NK-92 treated with Interleukin-12 subunit alpha and Interleukin-12 subunit beta, amount 100 ng/mL, for 24 hours (cell line): ENCODE measurements around the gene ZNF775.

Source experiments
- DNase-seq: peaks from one replicate; lab custom pipeline; 2025; lab: John Stamatoyannopoulos, UW

Gene ZNF775

GRCh38 chr7:150412518-150413488 is 33.7 kb downstream of the ZNF775 start:
- DNase-seq = no peak

DNA sequence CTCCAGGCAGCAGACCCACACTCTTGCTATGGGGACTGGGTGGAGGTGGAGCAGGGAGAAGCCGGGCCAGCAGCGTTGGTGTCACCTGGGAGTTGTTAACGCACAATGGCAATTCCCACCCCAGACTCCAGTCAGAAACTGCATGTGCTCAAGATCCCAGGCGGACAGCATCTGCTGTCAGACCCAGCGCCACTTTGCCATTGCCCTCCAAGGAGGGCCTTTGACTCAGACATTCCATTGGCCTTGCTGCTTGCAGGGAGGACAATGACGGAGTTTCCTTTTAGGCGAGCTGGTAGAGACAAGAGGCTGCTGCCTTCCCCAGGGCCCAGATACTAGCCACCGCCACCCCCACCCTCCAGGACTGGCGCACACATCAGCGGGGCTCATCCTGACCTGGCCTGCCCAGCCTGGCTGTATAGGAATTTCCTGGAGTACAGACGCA is 34.5 kb downstream of the ZNF775 start:
- DNase-seq = no peak

DNA sequence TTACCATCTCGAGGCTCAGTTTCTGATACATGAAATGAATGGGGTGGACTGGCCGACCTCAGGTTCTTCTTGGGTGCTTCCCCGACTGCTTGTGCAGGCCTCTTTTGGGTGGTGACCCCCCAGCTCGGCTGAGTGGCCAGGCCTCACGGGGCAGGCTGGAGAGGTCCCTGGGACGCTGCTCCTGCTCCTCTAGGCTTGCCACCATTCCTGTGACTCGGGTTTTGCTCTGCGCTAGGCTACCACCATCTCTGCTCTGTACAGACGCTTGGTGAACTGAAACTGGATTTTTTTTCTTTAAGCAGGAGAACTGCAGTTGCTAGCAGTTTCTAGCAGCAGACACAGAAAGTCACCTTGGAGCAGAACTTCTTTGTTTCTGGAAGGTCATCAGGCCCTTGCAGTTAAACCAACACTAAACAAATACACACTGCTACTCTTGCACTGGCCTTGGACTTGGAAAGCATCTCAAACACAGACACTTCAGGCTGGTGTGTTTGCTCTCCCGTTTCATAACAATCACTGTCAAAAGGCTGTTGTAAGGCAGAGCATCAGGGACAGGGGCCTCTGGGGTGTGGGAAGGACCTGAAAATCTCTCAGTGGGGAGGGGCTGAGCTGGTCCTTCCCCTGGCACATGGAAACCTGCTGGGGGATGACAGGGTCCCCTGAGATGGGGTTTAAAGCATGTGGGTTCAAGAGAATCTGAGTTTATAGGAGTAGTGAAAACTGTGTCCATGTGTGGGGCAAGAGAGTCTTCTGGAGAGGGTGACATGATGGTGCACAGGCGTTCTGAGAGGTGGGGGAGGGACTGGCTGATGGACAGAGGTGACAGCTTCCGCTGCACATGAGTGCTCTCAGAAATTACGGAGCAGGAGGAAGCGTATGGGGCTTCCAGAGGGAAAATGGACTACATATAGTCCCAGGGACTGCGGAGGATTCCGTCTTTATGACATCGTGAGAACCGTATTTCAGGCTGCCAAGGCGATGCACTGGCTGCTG is 36.3 kb downstream of the ZNF775 start:
- no peak for DNase-seq

DNA sequence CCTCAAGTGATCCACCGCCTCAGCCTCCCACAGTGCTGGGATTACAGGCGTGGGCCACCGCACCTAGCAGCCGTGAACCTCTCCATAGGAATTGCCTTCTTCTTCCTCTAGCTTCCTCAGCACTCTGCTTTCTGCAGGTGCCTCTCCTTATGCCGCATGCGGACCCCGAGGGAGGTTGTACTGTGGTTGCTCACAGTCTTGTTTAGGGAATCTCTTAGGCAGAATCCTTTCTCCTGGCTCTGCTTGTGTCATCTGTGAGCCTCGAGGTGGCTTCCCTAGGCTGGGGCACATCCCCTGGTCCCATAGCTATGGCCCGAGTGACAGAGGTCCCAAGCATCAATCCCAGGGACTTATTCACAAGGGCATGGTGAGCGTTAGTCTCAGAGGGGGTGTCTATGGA is 38.1 kb downstream of the ZNF775 start:
- DNase-seq = no peak

DNA sequence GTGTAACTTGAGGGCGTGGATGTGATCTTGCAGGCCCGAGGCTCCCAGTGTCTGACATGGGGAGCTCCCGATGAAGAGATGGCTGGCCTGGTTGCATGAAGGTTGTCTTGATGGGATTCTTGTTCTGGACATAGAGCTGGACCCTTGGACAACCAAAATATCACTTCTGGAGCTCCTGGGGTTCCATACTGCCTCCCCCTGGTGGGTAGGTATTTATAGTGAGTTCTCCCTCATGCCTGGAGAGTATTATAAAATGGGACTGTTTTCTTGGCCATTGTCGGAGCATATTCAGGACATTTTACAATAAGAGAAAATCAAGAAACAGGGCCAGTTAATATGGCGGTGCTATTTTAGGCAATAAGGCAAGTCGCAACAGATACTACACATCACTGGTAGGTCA is 38.7 kb downstream of the ZNF775 start:
- DNase-seq = no peak

DNA sequence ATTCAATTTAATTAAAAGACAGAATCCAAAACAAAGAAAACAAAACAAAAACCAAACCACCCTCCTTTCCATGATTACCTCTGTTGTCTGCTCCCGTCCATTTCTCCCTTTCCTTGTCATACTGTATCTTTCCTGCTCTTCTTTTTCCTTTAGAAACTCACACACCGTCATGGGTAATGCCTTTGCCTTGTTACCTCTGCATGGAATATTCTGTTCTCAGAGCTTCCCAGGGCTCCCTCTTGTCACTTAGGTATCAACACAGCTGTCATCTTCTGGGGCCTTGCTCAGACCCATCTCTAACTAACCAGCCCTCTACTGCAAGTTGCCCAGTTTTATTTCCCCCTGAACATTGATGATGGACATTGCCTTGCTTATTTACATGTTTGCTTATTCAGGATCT is 41.1 kb downstream of the ZNF775 start:
- no peak for DNase-seq

GRCh38 chr7:150420987-150421674 is 42.0 kb downstream of the ZNF775 start:
- DNase-seq = peak; percentile 71

DNA sequence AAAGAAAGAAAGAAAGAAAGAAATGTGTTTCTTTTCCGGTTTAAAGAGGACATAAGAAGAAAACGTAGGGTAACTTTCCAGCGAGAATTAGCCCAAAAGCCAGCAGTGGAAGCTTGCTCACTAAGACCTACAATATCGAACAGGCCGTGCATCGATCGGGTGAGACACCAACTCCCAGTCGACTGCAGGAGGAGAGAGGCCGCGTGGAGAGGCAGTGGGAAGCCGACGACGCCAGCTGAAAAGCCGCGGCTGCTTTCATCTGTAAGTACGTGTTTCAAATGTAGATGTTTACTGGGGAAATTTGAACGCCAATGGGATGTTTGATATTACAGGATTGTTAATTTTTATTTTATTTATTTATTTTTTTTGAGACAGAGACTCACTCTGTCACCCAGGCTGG is 42.7 kb downstream of the ZNF775 start:
- no peak for DNase-seq

DNA sequence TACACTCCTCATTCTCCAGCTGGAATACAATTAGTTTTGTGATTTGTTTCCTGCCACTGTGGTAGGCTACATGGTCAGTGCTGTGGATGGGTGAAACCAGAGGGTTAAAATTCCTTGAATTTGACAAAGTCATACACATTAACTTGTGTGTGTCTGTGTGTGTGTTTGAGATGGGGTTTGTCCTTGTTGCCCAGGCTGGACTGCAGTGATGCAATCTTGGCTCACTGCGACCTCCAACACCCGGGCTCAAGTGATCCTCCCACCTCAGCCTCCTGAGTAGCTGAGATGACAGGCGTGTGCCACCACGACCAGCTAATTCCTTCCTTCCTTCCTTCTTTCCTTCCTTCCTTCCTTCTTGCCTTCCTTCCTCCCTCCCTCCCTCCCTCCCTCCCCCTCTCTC is 46.5 kb downstream of the ZNF775 start:
- DNase-seq = no peak

DNA sequence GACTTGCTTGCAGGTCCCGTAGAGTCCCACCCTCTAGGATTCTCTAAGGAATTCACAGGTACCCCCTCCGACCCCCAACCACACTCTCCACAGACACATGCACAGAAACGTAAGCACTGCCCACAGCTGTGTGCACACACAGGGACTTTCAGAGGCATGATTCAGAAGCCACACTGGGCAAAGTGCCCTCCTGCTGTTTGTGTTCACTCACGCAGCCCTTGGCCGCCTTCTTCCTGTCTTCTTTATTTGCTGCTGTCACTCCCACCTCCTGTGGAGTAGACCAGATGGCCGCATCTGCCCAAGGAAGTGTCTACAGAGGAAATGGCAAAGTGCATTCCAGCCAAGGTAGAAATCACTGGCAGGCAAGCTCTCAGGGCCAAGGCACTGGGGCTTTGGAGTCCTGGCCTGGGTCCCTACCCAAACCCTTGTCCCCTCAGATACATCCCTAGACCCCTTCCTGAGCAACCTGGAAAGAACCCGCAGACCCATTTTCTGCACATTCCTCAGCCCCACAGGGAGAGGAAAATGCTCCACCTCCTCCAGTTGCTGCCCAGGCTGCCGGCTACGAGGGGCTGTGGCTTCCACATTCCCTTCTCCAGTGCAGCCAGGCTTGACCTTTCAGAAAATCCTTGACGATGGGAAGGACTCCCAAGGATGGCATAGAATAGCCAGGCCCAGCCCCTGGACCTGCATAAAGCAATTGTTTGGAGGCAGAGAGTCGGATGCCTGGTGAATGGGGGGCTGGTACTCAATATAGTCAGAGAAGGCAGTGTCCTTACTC is 49.7 kb downstream of the ZNF775 start:
- no peak for DNase-seq

DNA sequence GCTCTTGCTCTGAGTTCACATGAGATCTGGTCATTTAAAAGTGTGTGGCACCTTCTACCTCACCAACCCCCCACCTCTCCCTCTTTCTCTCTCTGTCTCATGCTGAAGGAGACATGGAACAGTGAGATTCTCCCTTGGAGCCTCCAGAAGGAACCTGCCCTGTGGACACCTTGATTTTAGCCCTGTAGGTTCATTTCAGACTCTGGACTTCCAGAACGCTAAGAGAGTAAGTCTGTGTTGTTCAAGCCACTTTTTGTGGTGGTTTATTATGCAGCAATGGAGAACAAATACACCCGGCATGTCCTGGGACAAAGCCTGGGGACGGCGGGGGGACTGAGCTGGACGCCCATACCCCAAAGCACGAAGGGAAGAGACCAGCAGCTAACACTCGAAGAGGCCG is 50.6 kb downstream of the ZNF775 start:
- no peak for DNase-seq

DNA sequence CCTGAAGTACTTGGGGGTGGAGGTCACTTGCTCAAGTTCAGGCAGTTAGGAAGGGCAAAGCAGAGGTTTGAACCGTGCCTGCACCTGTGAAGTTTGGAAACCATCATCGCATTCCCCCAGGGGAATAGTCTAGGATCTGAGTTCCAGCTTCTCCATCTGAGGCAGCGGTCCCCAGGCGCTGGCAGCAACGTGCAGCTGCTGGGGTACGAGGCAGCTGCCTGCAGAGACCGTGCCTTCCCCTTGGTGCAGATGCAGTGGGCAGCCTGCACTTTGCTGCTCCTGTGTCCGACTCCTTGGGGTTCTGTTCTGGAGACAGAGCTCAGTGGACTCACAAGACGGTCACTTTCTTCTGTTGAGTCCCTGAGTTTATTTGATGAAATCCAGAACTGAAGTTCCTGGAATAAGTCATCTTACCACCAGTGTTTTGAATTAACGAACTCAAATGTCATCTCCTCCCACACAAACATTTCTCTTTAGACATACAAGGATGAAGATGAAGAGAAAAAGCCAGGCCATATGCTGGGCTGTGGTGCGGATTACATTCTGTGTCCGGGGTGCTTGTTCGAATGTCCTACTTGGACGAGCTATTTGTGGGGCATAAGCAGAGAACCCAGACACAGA is 51.4 kb downstream of the ZNF775 start:
- DNase-seq = no peak

DNA sequence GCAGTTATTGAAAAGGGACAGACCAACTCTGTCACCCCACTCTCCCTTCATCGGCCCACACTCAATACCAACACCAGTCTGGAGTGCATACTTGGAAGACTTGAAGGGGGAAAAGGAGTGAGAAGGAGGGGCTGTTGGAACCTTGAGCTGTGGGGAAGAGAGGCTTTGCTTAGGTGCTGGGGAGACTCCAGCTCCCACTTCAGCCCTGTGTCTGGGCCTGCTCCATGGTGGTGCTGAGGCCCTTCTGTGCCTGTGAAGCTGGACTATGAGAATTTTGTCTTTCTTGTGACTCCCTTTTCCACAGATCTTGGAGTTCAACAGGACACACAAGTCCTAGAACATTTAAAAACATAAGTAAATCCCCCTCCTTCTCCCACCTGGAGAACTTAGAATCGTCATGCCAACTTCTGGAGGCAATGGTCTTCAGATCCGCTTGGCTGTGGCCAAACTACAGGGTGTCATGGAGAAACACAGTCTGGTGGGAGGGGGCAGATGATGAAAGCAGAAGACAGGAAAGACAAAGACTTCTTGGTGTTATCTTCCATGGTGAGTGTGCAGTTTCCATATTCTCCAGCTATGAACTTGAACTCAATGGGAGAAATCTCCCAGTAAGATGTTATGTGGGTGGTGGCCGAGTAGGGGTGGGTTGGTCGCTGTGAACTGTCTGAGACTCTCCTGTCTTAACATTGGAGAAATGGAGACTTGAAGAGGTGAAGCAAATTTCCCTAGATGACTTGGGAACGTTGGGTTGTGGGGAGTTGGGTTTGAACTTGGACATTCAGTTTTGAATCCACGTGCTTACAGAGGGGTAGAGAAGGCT is 52.9 kb downstream of the ZNF775 start:
- DNase-seq = no peak

GRCh38 chr7:150432915-150433892 is 54.1 kb downstream of the ZNF775 start:
- no peak for DNase-seq

DNA sequence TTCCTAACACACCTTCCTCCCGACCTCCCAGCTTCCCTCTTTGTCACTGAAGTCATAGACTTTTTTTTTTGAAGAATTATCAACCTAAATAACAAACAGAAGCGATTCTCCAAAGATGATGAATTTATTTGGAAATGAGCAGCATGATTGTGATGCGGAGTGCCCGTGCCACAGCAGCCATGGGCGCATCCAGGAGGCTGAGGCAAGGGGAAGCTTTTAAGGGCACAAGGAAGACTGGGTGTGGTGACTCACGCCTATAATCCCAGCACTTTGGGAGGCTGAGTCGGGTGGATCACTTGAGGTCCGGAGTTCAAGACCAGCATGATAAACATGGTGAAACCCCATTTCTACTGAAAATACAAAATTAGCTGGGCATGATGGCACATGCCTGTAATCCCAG is 55.1 kb downstream of the ZNF775 start:
- DNase-seq = no peak

DNA sequence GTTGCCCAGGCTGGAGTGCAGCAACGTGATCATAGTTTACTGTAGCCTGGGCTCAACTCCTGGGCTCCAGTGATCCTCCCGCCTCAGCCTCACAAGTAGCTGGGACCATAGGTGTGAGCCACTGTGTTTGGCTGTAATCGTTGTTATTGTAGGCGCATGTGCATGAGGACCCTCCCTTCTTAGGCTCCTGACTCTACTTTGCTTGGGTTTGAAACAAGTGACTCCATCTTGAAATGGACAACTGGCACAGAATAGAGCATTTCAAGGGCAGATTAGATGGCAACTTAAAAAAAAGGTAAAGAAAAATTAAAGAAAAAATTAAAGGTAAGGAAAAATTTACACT is 55.9 kb downstream of the ZNF775 start:
- no peak for DNase-seq

GRCh38 chr7:150435390-150436073 is 56.4 kb downstream of the ZNF775 start:
- no peak for DNase-seq

DNA sequence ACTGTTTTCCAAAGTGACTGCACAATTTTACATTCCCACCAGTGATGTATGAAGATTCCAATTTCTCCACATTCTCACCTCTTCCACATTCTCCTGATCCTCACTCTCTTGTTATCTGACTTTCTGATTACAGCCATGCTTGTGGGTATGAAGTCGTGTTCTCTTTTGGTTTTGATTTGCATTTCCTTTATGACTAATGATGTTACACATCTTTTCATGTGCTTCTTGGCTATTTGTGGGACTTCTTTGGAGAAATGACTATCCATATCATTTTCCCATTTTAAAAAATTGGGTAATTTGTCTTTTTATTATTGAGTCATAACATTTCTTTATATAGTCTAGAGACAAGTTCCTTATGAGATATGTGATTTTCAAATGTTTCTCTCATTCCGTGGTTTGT is 60.8 kb downstream of the ZNF775 start:
- no peak for DNase-seq
